ENCODE results near the gene METTL2B.

Gene METTL2B

GRCh38 chr7:128476402-128477335 is at the start of gene METTL2B:
Gene METTL2B, plus strand, starts transcription at chr7:128476748. Its CDS starts 18 bp downstream, at chr7:128476766.
- peak; percentile 1 to 45 for DNase-seq

- DNase-seq = no peak
These were observed 49.2 kb upstream of the METTL2B start for GRCh38 chr7:128427289-128427891.

- no peak for DNase-seq
These were observed 46.3 kb upstream of the METTL2B start for GRCh38 chr7:128430207-128430606.

- DNase-seq = no peak
These were observed 45.3 kb upstream of the METTL2B start for GRCh38 chr7:128431221-128431620.

- DNase-seq = no peak
These were observed 44.8 kb upstream of the METTL2B start for GRCh38 chr7:128431754-128432153.

GRCh38 chr7:128434413-128435326 is 41.9 kb upstream of the METTL2B start:
- DNase-seq = no peak

- no peak for DNase-seq
These were observed 41.2 kb upstream of the METTL2B start for GRCh38 chr7:128435327-128435686.

GRCh38 chr7:128437426-128438332 is 38.9 kb upstream of the METTL2B start:
- no peak for DNase-seq

- DNase-seq = no peak
These were observed 34.2 kb upstream of the METTL2B start for GRCh38 chr7:128442356-128442755.

- no peak for DNase-seq
These were observed 32.5 kb upstream of the METTL2B start for GRCh38 chr7:128443831-128444600.

- no peak for DNase-seq
These were observed 30.2 kb upstream of the METTL2B start for GRCh38 chr7:128446306-128446705.

- DNase-seq = no peak
These were observed 28.5 kb upstream of the METTL2B start for GRCh38 chr7:128447941-128448564.

GRCh38 chr7:128448751-128449302 is 27.7 kb upstream of the METTL2B start:
- DNase-seq = no peak

GRCh38 chr7:128450409-128450808 is 26.1 kb upstream of the METTL2B start:
- no peak for DNase-seq

- no peak for DNase-seq
These were observed 25.6 kb upstream of the METTL2B start for GRCh38 chr7:128450913-128451312.

GRCh38 chr7:128452552-128452951 is 24.0 kb upstream of the METTL2B start:
- no peak for DNase-seq

GRCh38 chr7:128453836-128454804 is 22.4 kb upstream of the METTL2B start:
- DNase-seq = no peak

- no peak for DNase-seq
These were observed 21.6 kb upstream of the METTL2B start for GRCh38 chr7:128454808-128455542.

All from cerebellar nuclear complex (tissue), 1 donor.